ENCODE measurements around the gene CCSER1.

DNA sequence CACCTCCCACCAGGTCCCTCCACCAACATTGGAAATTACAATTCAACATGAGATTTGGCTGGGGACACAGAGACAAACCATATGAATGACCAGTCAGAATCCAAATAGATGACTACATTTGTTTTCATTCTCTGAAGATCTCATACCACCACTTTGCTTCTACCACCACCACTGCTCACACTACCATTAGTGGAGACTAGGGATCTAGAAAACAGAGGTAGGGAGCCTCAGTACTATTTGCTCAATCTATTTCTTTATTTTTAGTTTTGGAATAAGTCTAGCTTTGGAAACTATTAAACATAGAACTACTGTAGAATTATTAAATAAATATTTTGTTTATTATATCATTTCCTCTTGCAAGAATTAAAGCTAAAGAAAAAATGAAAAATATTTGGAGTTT lies 727.9 kb downstream of the CCSER1 start:
- no peak for TF ChIP-seq POLR2A (IDR thresholded peaks at IDR 0.05; ENCODE audit: low read depth, low read length)
- TF ChIP-seq TAF1 (IDR thresholded peaks at IDR 0.05; ENCODE audit: borderline replicate concordance, low read depth, low read length), result no peak
